Osteocyte (in vitro differentiated cells): Measurements from ENCODE around the gene LPIN2. TPM values are rescaled to one million over a fixed set of nuclear protein-coding genes. Genes with fewer than 3 reads are reported as not detected.

ENCODE experiments used
- DNase-seq: peaks from one replicate; pipeline ENCODE4 v3.0.0; 2021; ENCODE audit warnings: mixed read lengths; ENCODE audit not compliant: unreplicated experiment; ENCODE audit errors: extremely low spot score
- H3K27ac Mint-ChIP-seq: one replicate; pipeline ENCODE4 v1.8.0; 2021; ENCODE audit warnings: mild to moderate bottlenecking, mixed read lengths; ENCODE audit not compliant: unreplicated experiment
- H3K27me3 Mint-ChIP-seq: one replicate; pipeline ENCODE4 v1.8.0; 2021; ENCODE audit warnings: mixed read lengths; ENCODE audit not compliant: unreplicated experiment
- H3K36me3 Mint-ChIP-seq: one replicate; pipeline ENCODE4 v1.8.0; 2021; ENCODE audit warnings: mixed read lengths; ENCODE audit not compliant: unreplicated experiment
- H3K4me1 Mint-ChIP-seq: one replicate; pipeline ENCODE4 v1.8.0; 2021; ENCODE audit warnings: mixed read lengths; ENCODE audit not compliant: unreplicated experiment
- H3K4me3 Mint-ChIP-seq: one replicate; pipeline ENCODE4 v1.8.0; 2021; ENCODE audit warnings: mild to moderate bottlenecking, moderate library complexity, mixed read lengths; ENCODE audit not compliant: unreplicated experiment
- H3K9me3 Mint-ChIP-seq: one replicate; pipeline ENCODE4 v1.8.0; 2021; ENCODE audit warnings: mixed read lengths; ENCODE audit not compliant: unreplicated experiment
- CTCF ChIP-seq: fragments of 200-600 bp; sonication (generic); IDR thresholded peaks from 2 replicates; pipeline ENCODE4 v1.5.0; 2021; ENCODE audit warnings: antibody characterized with exemption, mild to moderate bottlenecking, moderate library complexity
- total RNA-seq: library from RNA; stranded (reverse); gene quantifications from 2 replicates; pipeline ENCODE4 v1.2.1, GENCODE V29; 2021

LPIN2 gene
- total RNA-seq, 1 donor from 2014 or later: 34.8 TPM

GRCh38 chr18:3055186-3055728 lies 42.3 kb upstream of the LPIN2 start:
- no peak for DNase-seq
- no peaks in the 10 kb centered on the region for H3K36me3 Mint-ChIP-seq
- H3K4me1 Mint-ChIP-seq: no peaks in the 10 kb centered on the region
- TF ChIP-seq CTCF: no peak
- H3K9me3 Mint-ChIP-seq: peaks cover 7% of the 10 kb centered on the region
- no peak overlapping the region for H3K4me3 Mint-ChIP-seq
- H3K27me3 Mint-ChIP-seq: peaks cover 4% of the 10 kb centered on the region
- H3K27ac Mint-ChIP-seq: no peak overlapping the region

GRCh38 chr18:3054780-3055179 lies 41.8 kb upstream of the LPIN2 start:
- no peak for DNase-seq
- TF ChIP-seq CTCF: no peak
- Mint-ChIP-seq H3K27ac (no peak overlapping the region), H3K9me3 (peaks cover 7% of the 10 kb centered on the region), H3K4me1 (no peaks in the 10 kb centered on the region), H3K4me3 (no peak overlapping the region), H3K27me3 (peaks cover 4% of the 10 kb centered on the region), H3K36me3 (no peaks in the 10 kb centered on the region)

- H3K9me3 Mint-ChIP-seq: peaks cover 7% of the 10 kb centered on the region
- H3K27ac Mint-ChIP-seq: no peak overlapping the region
- DNase-seq: no peak
- no peak for TF ChIP-seq CTCF
- H3K4me3 Mint-ChIP-seq: no peak overlapping the region
- peaks cover 4% of the 10 kb centered on the region for H3K27me3 Mint-ChIP-seq
- H3K4me1 Mint-ChIP-seq: no peaks in the 10 kb centered on the region
- no peaks in the 10 kb centered on the region for H3K36me3 Mint-ChIP-seq
Observed at GRCh38 chr18:3054214-3054613, 41.3 kb upstream of the LPIN2 start.

GRCh38 chr18:3053081-3053480 lies 40.1 kb upstream of the LPIN2 start:
- no peaks in the 10 kb centered on the region for H3K4me1 Mint-ChIP-seq
- no peak overlapping the region for H3K4me3 Mint-ChIP-seq
- H3K27me3 Mint-ChIP-seq: peaks cover 4% of the 10 kb centered on the region
- no peak overlapping the region for H3K27ac Mint-ChIP-seq
- no peak for TF ChIP-seq CTCF
- DNase-seq: no peak
- H3K9me3 Mint-ChIP-seq: peaks cover 7% of the 10 kb centered on the region
- no peaks in the 10 kb centered on the region for H3K36me3 Mint-ChIP-seq

GRCh38 chr18:3052411-3052758 lies 39.4 kb upstream of the LPIN2 start:
- Mint-ChIP-seq H3K4me1 (no peaks in the 10 kb centered on the region), H3K36me3 (no peaks in the 10 kb centered on the region), H3K4me3 (no peak overlapping the region), H3K27me3 (peaks cover 4% of the 10 kb centered on the region), H3K9me3 (peaks cover 7% of the 10 kb centered on the region), H3K27ac (no peak overlapping the region)
- no peak for DNase-seq
- TF ChIP-seq CTCF: no peak
